C4-2B (cell line): ENCODE measurements around the gene STAC2.

Experiments
- ZFX ChIP-seq: fragments of 450-650 bp; IDR thresholded peaks from 2 replicates; pipeline ENCODE4 v1.6.1; 2017
- TF ChIP-seq, protein P1 (sequence below): fragments of 450-650 bp; conservative IDR thresholded peaks from 2 replicates; pipeline ENCODE4 v1.5.1; 2017; ENCODE audit warnings: mild to moderate bottlenecking

DNA sequence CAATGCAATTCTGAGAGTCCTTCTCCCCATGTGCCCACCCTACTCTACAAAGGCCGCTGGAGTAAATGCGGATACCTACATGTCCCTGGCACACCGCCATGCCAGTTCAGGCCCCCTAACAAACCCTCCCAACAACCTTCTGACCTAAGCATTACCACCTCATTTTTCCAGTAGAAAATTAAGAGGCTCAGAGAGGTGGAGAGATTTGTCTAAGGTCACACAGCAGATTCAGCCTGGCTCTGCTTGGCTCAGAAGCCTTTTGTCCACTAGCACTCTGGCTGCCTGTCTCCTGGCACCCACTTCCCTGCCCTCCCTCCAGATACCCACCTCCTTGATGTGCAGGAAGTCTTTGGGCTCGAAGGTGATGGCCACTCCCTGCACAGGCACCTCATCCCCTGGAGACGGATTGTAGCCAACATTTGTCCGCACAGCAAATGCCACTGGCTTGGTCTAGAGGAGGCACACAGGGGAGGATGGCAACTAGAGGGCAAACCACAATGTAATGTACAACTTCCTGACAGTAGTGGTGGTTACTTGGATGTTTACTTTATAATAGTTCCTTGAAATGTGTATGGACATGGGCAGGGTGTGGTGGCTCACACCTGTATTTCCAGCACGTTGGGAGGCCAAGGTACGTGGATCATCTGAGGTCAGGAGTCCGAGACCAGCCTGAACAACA, 38.5 kb downstream of the STAC2 start:
- TF ChIP-seq, protein P1, sequence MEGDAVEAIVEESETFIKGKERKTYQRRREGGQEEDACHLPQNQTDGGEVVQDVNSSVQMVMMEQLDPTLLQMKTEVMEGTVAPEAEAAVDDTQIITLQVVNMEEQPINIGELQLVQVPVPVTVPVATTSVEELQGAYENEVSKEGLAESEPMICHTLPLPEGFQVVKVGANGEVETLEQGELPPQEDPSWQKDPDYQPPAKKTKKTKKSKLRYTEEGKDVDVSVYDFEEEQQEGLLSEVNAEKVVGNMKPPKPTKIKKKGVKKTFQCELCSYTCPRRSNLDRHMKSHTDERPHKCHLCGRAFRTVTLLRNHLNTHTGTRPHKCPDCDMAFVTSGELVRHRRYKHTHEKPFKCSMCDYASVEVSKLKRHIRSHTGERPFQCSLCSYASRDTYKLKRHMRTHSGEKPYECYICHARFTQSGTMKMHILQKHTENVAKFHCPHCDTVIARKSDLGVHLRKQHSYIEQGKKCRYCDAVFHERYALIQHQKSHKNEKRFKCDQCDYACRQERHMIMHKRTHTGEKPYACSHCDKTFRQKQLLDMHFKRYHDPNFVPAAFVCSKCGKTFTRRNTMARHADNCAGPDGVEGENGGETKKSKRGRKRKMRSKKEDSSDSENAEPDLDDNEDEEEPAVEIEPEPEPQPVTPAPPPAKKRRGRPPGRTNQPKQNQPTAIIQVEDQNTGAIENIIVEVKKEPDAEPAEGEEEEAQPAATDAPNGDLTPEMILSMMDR, result no peak
- no peak for TF ChIP-seq ZFX
